ENCODE results near the gene KLHDC4. TPM values are rescaled to one million over a fixed set of nuclear protein-coding genes. Genes with fewer than 3 reads are reported as not detected.

KLHDC4 gene
- total RNA-seq, 1 experiment from 2014 or later = 76.2 TPM

DNA sequence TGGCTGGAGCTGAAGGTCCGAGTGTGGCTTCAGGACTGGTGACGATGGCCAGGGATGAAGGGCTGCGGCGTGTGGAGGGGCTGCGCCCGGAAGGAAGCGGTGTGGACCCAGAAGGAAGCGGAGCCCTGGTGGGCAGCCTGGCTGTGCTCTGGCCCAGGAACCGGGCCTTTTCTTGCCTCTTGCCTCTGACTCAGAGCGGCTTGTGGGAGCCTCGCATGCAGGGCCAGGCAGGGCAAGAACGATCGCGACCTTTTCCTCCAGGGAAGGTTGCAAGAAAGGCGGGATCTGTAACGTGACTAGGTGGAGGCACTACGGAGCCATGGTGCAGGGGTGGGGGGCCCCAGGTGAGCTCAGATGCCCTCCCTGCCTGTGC, 85.5 kb downstream of the KLHDC4 start:
- Histone ChIP-seq H2AFZ (ENCODE audit: low read length) (no peak overlapping the region), H3K23me2 (ENCODE audit: insufficient read length, low read depth, low read length, poor library complexity, severe bottlenecking) (peaks cover 1% of the 10 kb centered on the region), H3K79me1 (ENCODE audit: insufficient read depth, low read depth, low read length, poor library complexity, severe bottlenecking) (no peaks in the 10 kb centered on the region), H4K20me1 (ENCODE audit: control insufficient read depth, insufficient read depth, insufficient read length) (no peaks in the 10 kb centered on the region), H3K4me1 (ENCODE audit: insufficient read depth, low read length) (no peaks in the 10 kb centered on the region), H3K9me3 (ENCODE audit: control insufficient read depth, low read depth, low read length) (no peaks in the 10 kb centered on the region), H4K8ac (replicated peaks; ENCODE audit: insufficient read length, low read depth, low read length) (no peak overlapping the region), H3K27me3 (ENCODE audit: insufficient read depth, low read length) (no peaks in the 10 kb centered on the region), H2BK15ac (ENCODE audit: low read depth, low read length) (no peak overlapping the region), H3K27ac (ENCODE audit: insufficient read length, low read depth, low read length) (no peak overlapping the region), H2BK12ac (ENCODE audit: insufficient read length, low read depth, low read length) (no peak overlapping the region), H4K91ac (ENCODE audit: insufficient read length, low read depth, low read length) (no peak overlapping the region), H3K14ac (ENCODE audit: insufficient read depth, low read length) (no peak overlapping the region), H2BK5ac (ENCODE audit: insufficient read length, low read length) (no peak overlapping the region), H2BK20ac (ENCODE audit: low read depth, low read length, poor library complexity, severe bottlenecking) (no peak overlapping the region), H3K4me2 (ENCODE audit: insufficient read depth, insufficient read length, low read length) (no peak overlapping the region), H3K23ac (ENCODE audit: insufficient read length, low read depth, low read length) (no peak overlapping the region), H4K5ac (ENCODE audit: insufficient read length, low read depth, low read length) (no peak overlapping the region), H3K9ac (ENCODE audit: extremely low read depth, insufficient read length, low read length) (no peak overlapping the region), H2AK5ac (ENCODE audit: insufficient read length, low read length) (no peak overlapping the region), H3K79me2 (ENCODE audit: insufficient read depth, low read length) (no peaks in the 10 kb centered on the region), H2BK120ac (ENCODE audit: low read depth, low read length, poor library complexity, severe bottlenecking) (no peak overlapping the region), H3K18ac (ENCODE audit: insufficient read length, low read depth, low read length) (no peak overlapping the region), H3K4ac (ENCODE audit: low read depth, low read length) (no peak overlapping the region), H3K56ac (ENCODE audit: insufficient read length, low read depth, low read length) (no peak overlapping the region), H3T11ph (ENCODE audit: low read length) (no peak overlapping the region)
- H3K36me3 Mint-ChIP-seq (ENCODE audit: insufficient read depth in 1 of 3, low read depth in 3 of 3) = peaks cover 0 to 4% (median under 1%) of the 10 kb centered on the region in 3 experiments; a peak in 1 of 7 replicates
- WGBS (ENCODE audit: extremely low coverage, insufficient read length, low lambda C conversion rate) = no CpG with 5 or more reads among the region's 17 CpGs
- peak overlapping the region in 2 of 3 experiments; percentile 68 to 88; a peak in 2 of 7 replicates for H3K27ac Mint-ChIP-seq
- peaks cover 3% of the 10 kb centered on the region for H3K27me3 Mint-ChIP-seq (ENCODE audit: low read depth)
- DNase-seq = no peak
- no peak for TF ChIP-seq CTCF (conservative IDR thresholded peaks at IDR 0.05)
- H3K9me3 Mint-ChIP-seq = no peaks in the 10 kb centered on the region
- no peak overlapping the region; a peak in 1 of 5 replicates for H3K4me3 Mint-ChIP-seq
- H3K4me1 Mint-ChIP-seq = peaks cover under 1 to 15% of the 10 kb centered on the region in 2 experiments

Measured in H9 (cell line).